IPS-NIHi7 (cell line): ENCODE results near the gene GNAZ.

Experiments used
- DNase-seq: peaks from one replicate; pipeline ENCODE4 v3.0.0; 2012; ENCODE audit warnings: mixed read lengths; ENCODE audit errors: extremely low spot score

Gene GNAZ

GRCh38 chr22:23106906-23107367 lies 36.6 kb downstream of the GNAZ start:
- no peak for DNase-seq

GRCh38 chr22:23107487-23108248 lies 37.3 kb downstream of the GNAZ start:
- no peak for DNase-seq

GRCh38 chr22:23108249-23109078 lies 38.1 kb downstream of the GNAZ start:
- no peak for DNase-seq

- no peak for DNase-seq
Observed at GRCh38 chr22:23109079-23109347, 38.7 kb downstream of the GNAZ start.

- no peak for DNase-seq
Observed at GRCh38 chr22:23109441-23109978, 39.2 kb downstream of the GNAZ start.

GRCh38 chr22:23110190-23110921 lies 40.0 kb downstream of the GNAZ start:
- DNase-seq = no peak

GRCh38 chr22:23110922-23111527 lies 40.7 kb downstream of the GNAZ start:
- DNase-seq = no peak

- no peak for DNase-seq
Observed at GRCh38 chr22:23112472-23113012, 42.2 kb downstream of the GNAZ start.

GRCh38 chr22:23113067-23113846 lies 42.9 kb downstream of the GNAZ start:
- no peak for DNase-seq

GRCh38 chr22:23113847-23114720 lies 43.8 kb downstream of the GNAZ start:
- no peak for DNase-seq

GRCh38 chr22:23114721-23115020 lies 44.4 kb downstream of the GNAZ start:
- no peak for DNase-seq

GRCh38 chr22:23115369-23115768 lies 45.0 kb downstream of the GNAZ start:
- DNase-seq = no peak

- DNase-seq = no peak
Observed at GRCh38 chr22:23115825-23116494, 45.6 kb downstream of the GNAZ start.

- DNase-seq = no peak
Observed at GRCh38 chr22:23116506-23117263, 46.4 kb downstream of the GNAZ start.

- DNase-seq = no peak
Observed at GRCh38 chr22:23117275-23117674, 47.0 kb downstream of the GNAZ start.

GRCh38 chr22:23117891-23118646 lies 47.8 kb downstream of the GNAZ start:
- no peak for DNase-seq

- DNase-seq = no peak
Observed at GRCh38 chr22:23118647-23119493, 48.6 kb downstream of the GNAZ start.
